Mesothelial cell of epicardium (in vitro differentiated cells): ENCODE results near the gene TEN1. TPM values are rescaled to one million over a fixed set of nuclear protein-coding genes. Genes with fewer than 3 reads are reported as not detected.
A peak's percentile ranks its signal among the peaks of the same experiment; 100 is the strongest.

ENCODE experiments used
- DNase-seq, 2 experiments: peaks; one replicate each; pipeline ENCODE4 v3.0.0; 2021; ENCODE audit warnings: low spot score in 2 of 2; ENCODE audit not compliant: unreplicated experiment in 2 of 2
- H3K27ac Mint-ChIP-seq: 2 replicates; pipeline ENCODE4 v1.8.0; 2021; ENCODE audit warnings: mixed read lengths
- H3K27me3 Mint-ChIP-seq: 2 replicates; pipeline ENCODE4 v1.8.0; 2021; ENCODE audit warnings: low read depth, mixed read lengths
- H3K36me3 Mint-ChIP-seq: 2 replicates; pipeline ENCODE4 v1.8.0; 2021; ENCODE audit warnings: mixed read lengths
- H3K4me1 Mint-ChIP-seq: 2 replicates; pipeline ENCODE4 v1.8.0; 2021; ENCODE audit warnings: mixed read lengths
- H3K4me3 Mint-ChIP-seq: 2 replicates; pipeline ENCODE4 v1.8.0; 2021; ENCODE audit warnings: mild to moderate bottlenecking, moderate library complexity, mixed read lengths
- H3K9me3 Mint-ChIP-seq: 2 replicates; pipeline ENCODE4 v1.8.0; 2021; ENCODE audit warnings: mixed read lengths
- CTCF ChIP-seq: fragments of 200-600 bp; sonication (generic); IDR thresholded peaks from one replicate; pipeline ENCODE4 v1.5.0; 2021; ENCODE audit warnings: antibody characterized with exemption; ENCODE audit not compliant: unreplicated experiment
- total RNA-seq: library from RNA; stranded (reverse); gene quantifications from 3 replicates; pipeline ENCODE4 v1.2.1, GENCODE V29; 2021

TEN1 gene
- total RNA-seq, 1 donor from 2014 or later = 35.5 TPM

- Mint-ChIP-seq H3K36me3 (peaks cover 13% of the 10 kb centered on the region), H3K4me1 (peaks cover 77% of the 10 kb centered on the region), H3K27me3 (no peaks in the 10 kb centered on the region), H3K27ac (peak overlapping the region; percentile 100), H3K4me3 (peak overlapping the region; percentile 80), H3K9me3 (no peaks in the 10 kb centered on the region)
- TF ChIP-seq CTCF = no peak
- DNase-seq = no peak
Observed at GRCh38 chr17:75980188-75981018, 1.4 kb downstream of the TEN1 start.

GRCh38 chr17:75981019-75981615 is 2.1 kb downstream of the TEN1 start:
- H3K27ac Mint-ChIP-seq = peak overlapping the region; percentile 100
- no peaks in the 10 kb centered on the region for H3K27me3 Mint-ChIP-seq
- H3K4me1 Mint-ChIP-seq = peaks cover 73% of the 10 kb centered on the region
- no peaks in the 10 kb centered on the region for H3K9me3 Mint-ChIP-seq
- H3K4me3 Mint-ChIP-seq = peak overlapping the region; percentile 80
- DNase-seq = no peak
- no peak for TF ChIP-seq CTCF
- peaks cover 11% of the 10 kb centered on the region for H3K36me3 Mint-ChIP-seq

DNA sequence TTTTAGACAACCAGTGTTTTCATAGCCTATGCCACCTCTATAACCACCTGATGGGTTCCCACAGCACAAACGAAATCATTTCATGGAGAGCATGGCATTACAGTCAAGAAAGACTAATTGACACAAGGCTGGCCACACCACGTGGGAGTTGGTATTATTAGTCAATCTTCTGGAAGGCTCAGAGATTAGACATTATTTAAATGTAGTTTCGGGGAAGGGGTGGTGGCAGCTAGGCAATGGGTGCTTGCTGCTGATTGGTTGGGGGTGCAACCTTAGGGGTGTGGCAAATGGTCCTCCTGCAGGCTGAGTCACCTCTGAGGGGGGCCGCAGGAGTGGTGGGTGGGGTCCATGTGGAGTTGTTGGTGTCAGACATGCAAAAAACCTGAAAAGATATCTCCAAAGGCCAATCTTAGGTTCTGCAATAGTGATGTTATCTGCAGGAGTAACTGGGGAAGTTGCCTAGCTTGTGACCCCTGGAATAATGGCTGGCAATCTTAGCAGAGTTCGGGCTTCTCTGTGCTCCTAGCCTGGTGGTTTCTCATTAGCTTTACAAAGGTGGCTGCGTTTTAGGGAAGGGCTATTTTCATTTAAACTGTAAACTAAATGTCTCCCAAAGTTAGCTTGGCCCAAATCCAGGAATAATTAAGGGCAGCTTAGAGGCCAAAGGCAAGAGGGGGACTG is 4.6 kb downstream of the TEN1 start:
- no peak for DNase-seq
- Mint-ChIP-seq H3K4me3 (peak overlapping the region; percentile 18), H3K9me3 (no peaks in the 10 kb centered on the region), H3K27ac (peak overlapping the region; percentile 95), H3K4me1 (peaks cover 56% of the 10 kb centered on the region), H3K27me3 (no peaks in the 10 kb centered on the region), H3K36me3 (peaks cover 5% of the 10 kb centered on the region)
- TF ChIP-seq CTCF = no peak

GRCh38 chr17:75985986-75986385 is 6.9 kb downstream of the TEN1 start:
- Mint-ChIP-seq H3K27ac (peak overlapping the region; percentile 92), H3K4me1 (peaks cover 39% of the 10 kb centered on the region), H3K9me3 (no peaks in the 10 kb centered on the region), H3K36me3 (peaks cover 5% of the 10 kb centered on the region), H3K4me3 (no peak overlapping the region), H3K27me3 (no peaks in the 10 kb centered on the region)
- DNase-seq = no peak
- TF ChIP-seq CTCF = no peak

GRCh38 chr17:75987041-75987440 is 8.0 kb downstream of the TEN1 start:
- Mint-ChIP-seq H3K4me1 (peaks cover 30% of the 10 kb centered on the region), H3K9me3 (no peaks in the 10 kb centered on the region), H3K27ac (no peak overlapping the region), H3K36me3 (peaks cover 10% of the 10 kb centered on the region), H3K4me3 (no peak overlapping the region), H3K27me3 (no peaks in the 10 kb centered on the region)
- TF ChIP-seq CTCF = no peak
- DNase-seq = no peak
